HEK293 (cell line): Measurements from ENCODE around the gene PLLP.

Source experiments
- PBX3 ChIP-seq: sonication (generic); formaldehyde crosslinking; IDR thresholded peaks from 2 replicates; pipeline ENCODE4 v1.8.1; 2022; ENCODE audit warnings: mild to moderate bottlenecking, moderate library complexity, missing genetic modification reagents
- SETDB1 ChIP-seq: IDR thresholded peaks from one replicate; pipeline ENCODE4 v1.6.1; 2017; ENCODE audit warnings: mild to moderate bottlenecking, low read length, moderate library complexity, mixed read lengths; ENCODE audit not compliant: insufficient read length
- YY1 ChIP-seq: fragments of 450-650 bp; formaldehyde crosslinking; IDR thresholded peaks from 2 replicates; pipeline ENCODE4 v1.5.1; 2018; ENCODE audit warnings: missing biosample characterization, missing genetic modification characterization
- ZNF10 ChIP-seq: fragments of 450-650 bp; formaldehyde crosslinking; IDR thresholded peaks from 2 replicates; pipeline ENCODE4 v1.5.1; 2017; ENCODE audit warnings: missing biosample characterization, missing genetic modification characterization
- ZNF138 ChIP-seq: fragments of 450-650 bp; formaldehyde crosslinking; IDR thresholded peaks from 2 replicates; pipeline ENCODE4 v1.5.1; 2016; ENCODE audit warnings: missing biosample characterization, missing genetic modification characterization, borderline replicate concordance
- ZNF610 ChIP-seq: fragments of 450-650 bp; formaldehyde crosslinking; IDR thresholded peaks from 2 replicates; pipeline ENCODE4 v1.5.1; 2016; ENCODE audit warnings: missing biosample characterization, missing genetic modification characterization, borderline replicate concordance
- ZNF76 ChIP-seq: fragments of 450-650 bp; formaldehyde crosslinking; IDR thresholded peaks from 2 replicates; pipeline ENCODE4; 2016; ENCODE audit warnings: low read depth, missing biosample characterization, missing genetic modification characterization, borderline replicate concordance
- TF ChIP-seq, protein P1 (sequence below): fragments of 450-650 bp; formaldehyde crosslinking; IDR thresholded peaks from 2 replicates; pipeline ENCODE4 v1.5.1; 2017; ENCODE audit warnings: missing biosample characterization, mild to moderate bottlenecking, missing genetic modification characterization, moderate library complexity
- TF ChIP-seq, protein P2 (sequence below): fragments of 450-650 bp; formaldehyde crosslinking; IDR thresholded peaks from 2 replicates; pipeline ENCODE4 v1.5.1; 2016; ENCODE audit warnings: missing biosample characterization, missing genetic modification characterization

DNA sequence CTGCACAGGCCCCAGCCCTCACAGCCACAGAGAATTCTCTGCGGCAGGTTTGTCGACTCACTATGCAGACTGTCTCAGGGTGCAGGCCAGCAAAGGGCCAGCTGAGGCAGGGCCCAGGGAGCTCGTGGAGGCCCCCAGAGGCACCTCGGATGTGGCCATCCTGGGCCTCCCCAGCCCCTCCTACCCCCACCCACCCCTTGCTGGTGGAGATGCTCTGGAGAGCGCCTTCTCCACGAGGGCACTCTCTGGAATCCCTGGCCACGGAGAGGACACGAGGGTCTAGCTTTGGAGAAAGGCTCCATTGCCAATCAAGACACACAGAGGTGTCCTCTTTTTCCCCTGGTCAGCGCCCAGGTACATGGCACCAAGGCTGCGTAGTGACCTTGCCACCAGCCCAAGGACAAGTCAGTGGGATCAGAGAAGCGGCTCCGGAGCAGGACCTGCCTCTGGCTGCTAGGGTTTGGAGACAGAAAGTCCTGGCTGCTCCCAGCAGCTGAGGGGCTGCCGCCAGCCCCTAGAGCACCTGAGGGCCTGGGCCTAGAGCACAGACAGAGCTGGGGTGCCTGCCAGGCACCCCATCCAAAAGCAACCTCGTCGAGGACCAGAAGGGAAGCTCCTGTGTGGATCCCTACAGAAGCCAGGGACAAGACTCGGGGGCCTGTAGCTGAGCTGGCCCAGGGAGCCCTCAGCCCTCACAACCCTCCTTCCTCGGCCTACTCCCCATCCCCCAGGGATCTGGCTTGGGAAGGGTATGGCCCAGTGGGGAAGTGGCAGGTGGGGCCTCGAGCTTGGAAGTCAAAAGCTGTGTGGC, 20.7 kb downstream of the PLLP start:
- TF ChIP-seq, protein P1, sequence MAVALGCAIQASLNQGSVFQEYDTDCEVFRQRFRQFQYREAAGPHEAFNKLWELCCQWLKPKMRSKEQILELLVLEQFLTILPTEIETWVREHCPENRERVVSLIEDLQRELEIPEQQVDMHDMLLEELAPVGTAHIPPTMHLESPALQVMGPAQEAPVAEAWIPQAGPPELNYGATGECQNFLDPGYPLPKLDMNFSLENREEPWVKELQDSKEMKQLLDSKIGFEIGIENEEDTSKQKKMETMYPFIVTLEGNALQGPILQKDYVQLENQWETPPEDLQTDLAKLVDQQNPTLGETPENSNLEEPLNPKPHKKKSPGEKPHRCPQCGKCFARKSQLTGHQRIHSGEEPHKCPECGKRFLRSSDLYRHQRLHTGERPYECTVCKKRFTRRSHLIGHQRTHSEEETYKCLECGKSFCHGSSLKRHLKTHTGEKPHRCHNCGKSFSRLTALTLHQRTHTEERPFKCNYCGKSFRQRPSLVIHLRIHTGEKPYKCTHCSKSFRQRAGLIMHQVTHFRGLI (tag by site-specific recombination) = no peak
- TF ChIP-seq ZNF610 (tag by site-specific recombination) (no peak), ZNF10 (tag by site-specific recombination) (no peak), YY1 (tag by site-specific recombination) (no peak), SETDB1 (no peak), ZNF76 (tag by site-specific recombination) (no peak), ZNF138 (no peak), PBX3 (CRISPR knock-in tag) (no peak)
- TF ChIP-seq, protein P2, sequence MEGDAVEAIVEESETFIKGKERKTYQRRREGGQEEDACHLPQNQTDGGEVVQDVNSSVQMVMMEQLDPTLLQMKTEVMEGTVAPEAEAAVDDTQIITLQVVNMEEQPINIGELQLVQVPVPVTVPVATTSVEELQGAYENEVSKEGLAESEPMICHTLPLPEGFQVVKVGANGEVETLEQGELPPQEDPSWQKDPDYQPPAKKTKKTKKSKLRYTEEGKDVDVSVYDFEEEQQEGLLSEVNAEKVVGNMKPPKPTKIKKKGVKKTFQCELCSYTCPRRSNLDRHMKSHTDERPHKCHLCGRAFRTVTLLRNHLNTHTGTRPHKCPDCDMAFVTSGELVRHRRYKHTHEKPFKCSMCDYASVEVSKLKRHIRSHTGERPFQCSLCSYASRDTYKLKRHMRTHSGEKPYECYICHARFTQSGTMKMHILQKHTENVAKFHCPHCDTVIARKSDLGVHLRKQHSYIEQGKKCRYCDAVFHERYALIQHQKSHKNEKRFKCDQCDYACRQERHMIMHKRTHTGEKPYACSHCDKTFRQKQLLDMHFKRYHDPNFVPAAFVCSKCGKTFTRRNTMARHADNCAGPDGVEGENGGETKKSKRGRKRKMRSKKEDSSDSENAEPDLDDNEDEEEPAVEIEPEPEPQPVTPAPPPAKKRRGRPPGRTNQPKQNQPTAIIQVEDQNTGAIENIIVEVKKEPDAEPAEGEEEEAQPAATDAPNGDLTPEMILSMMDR = no peak
